DMS153 (cell line): ENCODE results near the gene EGR4.
"Not testable (repeated sequence)": the region's sequence is repeated elsewhere in the genome, so short reads cannot be mapped to it uniquely, and the experiment has no call there.

ENCODE experiments used
- DNase-seq: peaks from one replicate; lab custom pipeline; 2025; lab: John Stamatoyannopoulos, UW

Gene EGR4

DNA sequence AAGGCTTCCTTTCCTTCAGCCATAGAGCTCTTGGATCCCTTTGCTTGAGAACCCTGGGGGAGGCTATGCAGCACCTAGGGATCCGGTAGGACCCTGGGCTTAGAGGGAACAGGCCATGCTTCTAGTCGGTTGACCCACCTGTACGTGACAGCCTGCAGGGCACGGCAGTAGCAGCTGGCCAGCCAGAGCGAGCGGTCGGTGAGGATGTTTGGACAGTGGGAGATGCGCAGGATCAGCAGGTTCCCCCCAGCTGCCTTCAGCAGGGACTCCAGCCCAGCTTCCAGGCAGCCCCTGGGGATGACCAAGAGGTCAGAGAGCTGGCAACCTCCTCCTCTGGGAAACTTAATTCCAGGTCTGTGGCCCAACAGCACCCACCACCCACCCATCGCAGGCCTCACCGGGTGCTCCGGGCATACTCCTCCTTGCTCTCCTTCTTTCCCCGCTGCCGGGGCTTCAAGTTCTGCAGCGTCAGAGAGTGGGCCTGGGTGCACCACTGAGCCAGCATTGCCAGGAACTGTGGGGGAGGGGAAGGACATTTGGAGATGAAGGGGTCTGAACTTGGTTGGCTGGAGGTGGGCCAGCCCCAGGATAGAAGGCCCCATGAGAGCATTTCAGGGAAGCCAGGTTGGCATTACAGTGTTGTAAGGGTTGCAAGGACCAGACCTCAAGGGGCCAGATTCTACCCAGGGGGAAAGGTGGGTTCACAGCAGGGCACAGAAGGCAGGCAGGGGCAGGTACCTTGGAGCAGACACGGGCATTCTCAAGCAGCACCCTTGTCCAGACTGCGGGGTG, 29.6 kb downstream of the EGR4 start:
- DNase-seq, result no peak

DNA sequence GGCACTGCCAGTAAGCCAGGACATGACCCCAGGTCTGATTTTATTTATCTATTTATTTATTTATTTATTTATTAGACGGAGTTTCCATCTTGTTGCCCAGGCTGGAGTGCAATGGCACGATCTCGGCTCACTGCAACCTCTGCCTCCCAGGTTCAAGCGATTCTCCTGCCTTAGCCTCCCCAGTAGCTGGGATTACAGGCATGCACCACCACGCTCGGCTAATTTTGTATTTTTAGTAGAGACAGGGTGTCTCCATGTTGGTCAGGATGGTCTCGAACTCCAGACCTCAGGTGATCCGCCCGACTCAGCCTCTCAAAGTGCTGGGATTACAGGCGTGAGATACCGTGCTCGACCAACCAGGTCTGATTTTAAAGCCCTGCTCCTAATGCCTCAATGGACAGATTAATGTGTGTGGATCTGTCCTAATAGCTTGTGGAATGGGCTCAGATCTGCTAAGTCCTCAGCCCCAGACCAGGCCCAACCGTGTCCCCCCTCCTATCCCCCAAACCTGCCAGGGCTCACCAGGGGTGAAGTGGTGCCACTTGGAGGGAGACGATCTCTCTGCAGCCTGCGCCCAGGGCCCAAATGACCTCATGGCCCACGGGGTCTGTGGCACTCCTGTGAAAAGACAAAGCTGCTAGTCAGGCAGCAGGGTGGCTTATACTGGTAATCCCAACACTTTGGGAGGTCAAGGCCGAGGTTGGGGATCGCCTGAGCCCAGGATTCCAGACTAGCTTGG, 30.5 kb downstream of the EGR4 start:
- DNase-seq, result not testable (repeated sequence)

- no peak for DNase-seq
These were observed 31.2 kb downstream of the EGR4 start for GRCh38 chr2:73262108-73262651.

- DNase-seq, result no peak
These were observed 32.9 kb downstream of the EGR4 start for GRCh38 chr2:73260338-73260984.

DNA sequence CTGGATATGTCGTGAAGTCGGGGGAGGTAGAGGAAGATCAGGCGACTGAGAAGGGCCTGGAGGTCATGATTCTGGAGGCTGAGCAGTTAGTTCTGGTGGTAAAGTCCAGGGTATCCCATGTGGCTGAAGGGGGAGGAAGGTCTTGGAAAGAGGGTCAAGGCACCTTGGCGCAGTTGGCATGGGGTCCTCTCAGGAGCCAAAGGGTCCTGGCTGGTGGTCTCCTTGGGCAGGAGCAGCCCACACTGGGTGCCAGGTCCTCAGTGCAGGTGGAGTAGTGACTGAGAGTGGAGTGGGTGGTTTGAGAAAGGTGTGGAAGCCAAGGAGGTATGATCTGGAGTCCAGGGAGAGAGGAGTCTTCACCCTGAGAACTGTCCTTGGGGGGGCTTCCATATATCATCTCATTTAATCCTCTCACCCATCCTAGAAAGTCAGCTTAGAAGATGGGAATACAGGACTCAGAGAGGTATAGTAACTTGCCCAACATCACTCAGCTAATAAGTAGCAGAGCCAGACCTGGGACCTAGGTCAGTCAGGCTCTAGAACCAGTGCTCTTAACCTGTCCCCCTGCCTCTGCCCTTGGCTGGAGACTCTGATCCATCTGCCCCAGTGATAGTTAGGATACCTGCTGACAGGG, 33.5 kb downstream of the EGR4 start:
- no peak for DNase-seq

DNA sequence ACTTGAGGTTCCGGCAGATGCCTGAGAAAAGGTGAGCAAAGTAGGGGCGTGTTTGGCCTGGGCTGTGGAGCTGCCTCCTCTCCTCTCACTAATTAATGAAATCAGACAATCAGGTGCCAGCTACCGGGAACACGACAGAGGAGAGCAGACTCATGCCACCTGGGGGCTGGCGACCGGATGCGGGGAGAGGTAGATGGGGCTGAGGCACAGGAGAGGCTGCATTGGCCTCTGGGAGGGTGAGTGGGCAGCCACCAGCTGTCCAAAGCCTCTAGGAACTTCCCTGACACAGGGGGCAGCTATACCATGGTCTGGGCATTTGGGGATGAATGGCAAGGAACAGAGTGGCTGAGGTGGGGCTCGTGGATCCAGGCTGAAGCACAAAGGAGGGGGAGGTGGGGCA, 34.1 kb downstream of the EGR4 start:
- no peak for DNase-seq

GRCh38 chr2:73258913-73259215, 34.5 kb downstream of the EGR4 start:
- no peak for DNase-seq

GRCh38 chr2:73258186-73258912, 35.0 kb downstream of the EGR4 start:
- no peak for DNase-seq

- DNase-seq, result no peak
These were observed 35.8 kb downstream of the EGR4 start for GRCh38 chr2:73257425-73258125.

- DNase-seq, result no peak
These were observed 36.3 kb downstream of the EGR4 start for GRCh38 chr2:73257021-73257420.

GRCh38 chr2:73256618-73256922, 36.8 kb downstream of the EGR4 start:
- DNase-seq, result no peak

- DNase-seq, result no peak
These were observed 37.3 kb downstream of the EGR4 start for GRCh38 chr2:73255907-73256617.

DNA sequence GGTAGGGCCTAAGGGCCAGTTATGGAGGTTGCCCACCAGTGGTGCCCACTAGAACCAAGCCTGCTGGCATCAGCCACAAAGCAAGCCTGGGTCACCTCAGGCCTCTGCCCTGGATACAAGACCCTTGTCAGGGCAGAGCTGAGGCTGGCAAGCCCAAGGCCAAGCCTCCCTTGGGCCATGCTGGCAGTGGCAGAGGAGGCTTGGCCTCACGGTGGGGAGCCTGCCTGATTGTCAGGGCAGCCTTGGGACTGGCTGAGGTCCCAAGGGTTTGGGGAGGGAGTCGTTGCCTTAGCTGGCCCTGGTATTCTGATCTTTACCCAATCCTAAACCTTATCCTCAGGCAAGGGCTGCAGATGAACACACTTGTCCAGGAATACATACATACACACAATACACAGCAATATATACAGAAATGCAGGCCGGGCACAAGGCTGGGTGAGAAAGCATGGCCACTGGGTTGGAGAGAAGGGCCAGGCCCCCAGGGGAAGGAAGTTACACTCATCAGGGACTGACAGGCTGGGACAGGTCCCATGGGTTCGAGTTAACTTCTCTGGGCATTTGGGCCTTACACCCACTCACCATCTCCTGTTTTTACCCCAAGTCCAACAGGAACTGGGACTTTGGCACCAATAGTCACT, 38.2 kb downstream of the EGR4 start:
- no peak for DNase-seq

GRCh38 chr2:73254343-73255006, 38.9 kb downstream of the EGR4 start:
- no peak for DNase-seq

- DNase-seq, result no peak
These were observed 39.4 kb downstream of the EGR4 start for GRCh38 chr2:73253901-73254300.

DNA sequence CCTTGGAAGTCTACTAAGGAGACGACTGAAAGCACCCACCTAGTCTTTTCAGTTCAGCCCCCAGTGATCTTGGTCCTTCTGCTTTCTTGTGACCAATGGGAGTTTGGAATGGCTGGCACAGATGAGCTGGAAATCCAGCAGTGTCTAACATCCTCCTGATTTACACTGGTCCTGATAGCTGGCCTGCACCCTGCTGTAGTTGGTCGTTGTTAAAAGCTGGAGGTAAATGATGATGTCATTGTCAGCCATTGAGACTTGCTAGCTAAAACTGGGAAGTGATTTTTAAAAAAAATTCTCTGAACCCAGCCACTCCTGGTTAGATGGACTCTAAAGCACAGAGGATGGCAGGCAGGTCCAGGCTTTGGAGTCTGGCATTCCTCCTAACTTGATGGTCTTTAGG, 39.9 kb downstream of the EGR4 start:
- no peak for DNase-seq

- no peak for DNase-seq
These were observed 40.9 kb downstream of the EGR4 start for GRCh38 chr2:73252238-73253027.
